ENCODE data around the gene SYNPO2L. TPM values are rescaled to one million over a fixed set of nuclear protein-coding genes. Genes with fewer than 3 reads are reported as not detected.

SYNPO2L gene
- polyA plus RNA-seq, 1 donor from 2014 or later, result not detected

- peaks cover 6% of the 10 kb centered on the region for H3K79me2 ChIP-seq (replicated peaks; ENCODE audit: insufficient read depth, low read length)
- H3K4me3 ChIP-seq (ENCODE audit: low read length), result no peak overlapping the region
- no peaks in the 10 kb centered on the region for H4K20me1 ChIP-seq (ENCODE audit: insufficient read depth)
- H3K9me3 ChIP-seq (ENCODE audit: low read length), result no peaks in the 10 kb centered on the region
- no peak overlapping the region for H3K4me2 ChIP-seq (ENCODE audit: low read length)
- H3K9ac ChIP-seq (ENCODE audit: low read length), result no peak overlapping the region
- H3K9me2 ChIP-seq (ENCODE audit: insufficient read depth, low read length), result no peaks in the 10 kb centered on the region
- H2AFZ ChIP-seq (ENCODE audit: low read depth, low read length), result no peak overlapping the region
- TF ChIP-seq EP300 (conservative IDR thresholded peaks at IDR 0.05; ENCODE audit: poor library complexity, severe bottlenecking) (no peak), SMC3 (conservative IDR thresholded peaks at IDR 0.05; ENCODE audit: poor library complexity) (no peak), RAD21 (conservative IDR thresholded peaks at IDR 0.05) (no peak), EZH2 (IDR thresholded peaks at IDR 0.05; ENCODE audit: borderline replicate concordance, insufficient read depth, low read length, poor library complexity, severe bottlenecking) (no peak), TAF1 (IDR thresholded peaks at IDR 0.05; ENCODE audit: low read depth) (no peak), POLR2AphosphoS5 (IDR thresholded peaks at IDR 0.05) (no peak), MXI1 (conservative IDR thresholded peaks at IDR 0.05; ENCODE audit: poor library complexity, severe bottlenecking) (no peak)
- TF ChIP-seq, protein P1, sequence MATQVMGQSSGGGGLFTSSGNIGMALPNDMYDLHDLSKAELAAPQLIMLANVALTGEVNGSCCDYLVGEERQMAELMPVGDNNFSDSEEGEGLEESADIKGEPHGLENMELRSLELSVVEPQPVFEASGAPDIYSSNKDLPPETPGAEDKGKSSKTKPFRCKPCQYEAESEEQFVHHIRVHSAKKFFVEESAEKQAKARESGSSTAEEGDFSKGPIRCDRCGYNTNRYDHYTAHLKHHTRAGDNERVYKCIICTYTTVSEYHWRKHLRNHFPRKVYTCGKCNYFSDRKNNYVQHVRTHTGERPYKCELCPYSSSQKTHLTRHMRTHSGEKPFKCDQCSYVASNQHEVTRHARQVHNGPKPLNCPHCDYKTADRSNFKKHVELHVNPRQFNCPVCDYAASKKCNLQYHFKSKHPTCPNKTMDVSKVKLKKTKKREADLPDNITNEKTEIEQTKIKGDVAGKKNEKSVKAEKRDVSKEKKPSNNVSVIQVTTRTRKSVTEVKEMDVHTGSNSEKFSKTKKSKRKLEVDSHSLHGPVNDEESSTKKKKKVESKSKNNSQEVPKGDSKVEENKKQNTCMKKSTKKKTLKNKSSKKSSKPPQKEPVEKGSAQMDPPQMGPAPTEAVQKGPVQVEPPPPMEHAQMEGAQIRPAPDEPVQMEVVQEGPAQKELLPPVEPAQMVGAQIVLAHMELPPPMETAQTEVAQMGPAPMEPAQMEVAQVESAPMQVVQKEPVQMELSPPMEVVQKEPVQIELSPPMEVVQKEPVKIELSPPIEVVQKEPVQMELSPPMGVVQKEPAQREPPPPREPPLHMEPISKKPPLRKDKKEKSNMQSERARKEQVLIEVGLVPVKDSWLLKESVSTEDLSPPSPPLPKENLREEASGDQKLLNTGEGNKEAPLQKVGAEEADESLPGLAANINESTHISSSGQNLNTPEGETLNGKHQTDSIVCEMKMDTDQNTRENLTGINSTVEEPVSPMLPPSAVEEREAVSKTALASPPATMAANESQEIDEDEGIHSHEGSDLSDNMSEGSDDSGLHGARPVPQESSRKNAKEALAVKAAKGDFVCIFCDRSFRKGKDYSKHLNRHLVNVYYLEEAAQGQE (IDR thresholded peaks at IDR 0.05; ENCODE audit: borderline replicate concordance), result no peak
- TF ChIP-seq, protein P2, sequence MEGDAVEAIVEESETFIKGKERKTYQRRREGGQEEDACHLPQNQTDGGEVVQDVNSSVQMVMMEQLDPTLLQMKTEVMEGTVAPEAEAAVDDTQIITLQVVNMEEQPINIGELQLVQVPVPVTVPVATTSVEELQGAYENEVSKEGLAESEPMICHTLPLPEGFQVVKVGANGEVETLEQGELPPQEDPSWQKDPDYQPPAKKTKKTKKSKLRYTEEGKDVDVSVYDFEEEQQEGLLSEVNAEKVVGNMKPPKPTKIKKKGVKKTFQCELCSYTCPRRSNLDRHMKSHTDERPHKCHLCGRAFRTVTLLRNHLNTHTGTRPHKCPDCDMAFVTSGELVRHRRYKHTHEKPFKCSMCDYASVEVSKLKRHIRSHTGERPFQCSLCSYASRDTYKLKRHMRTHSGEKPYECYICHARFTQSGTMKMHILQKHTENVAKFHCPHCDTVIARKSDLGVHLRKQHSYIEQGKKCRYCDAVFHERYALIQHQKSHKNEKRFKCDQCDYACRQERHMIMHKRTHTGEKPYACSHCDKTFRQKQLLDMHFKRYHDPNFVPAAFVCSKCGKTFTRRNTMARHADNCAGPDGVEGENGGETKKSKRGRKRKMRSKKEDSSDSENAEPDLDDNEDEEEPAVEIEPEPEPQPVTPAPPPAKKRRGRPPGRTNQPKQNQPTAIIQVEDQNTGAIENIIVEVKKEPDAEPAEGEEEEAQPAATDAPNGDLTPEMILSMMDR (IDR thresholded peaks at IDR 0.05; ENCODE audit: poor library complexity, severe bottlenecking), result no peak
- no peaks in the 10 kb centered on the region for H3K27me3 ChIP-seq (ENCODE audit: insufficient read depth, low read depth, low read length)
- H3F3A ChIP-seq (ENCODE audit: insufficient read depth, low read length, poor library complexity, severe bottlenecking), result no peaks in the 10 kb centered on the region
- H3K36me3 ChIP-seq (ENCODE audit: insufficient read depth, low read length), result no peaks in the 10 kb centered on the region
- H3K27ac ChIP-seq (ENCODE audit: low read length), result no peak overlapping the region
Observed at GRCh38 chr10:73629165-73629564, 26.7 kb downstream of the SYNPO2L start.

DNA sequence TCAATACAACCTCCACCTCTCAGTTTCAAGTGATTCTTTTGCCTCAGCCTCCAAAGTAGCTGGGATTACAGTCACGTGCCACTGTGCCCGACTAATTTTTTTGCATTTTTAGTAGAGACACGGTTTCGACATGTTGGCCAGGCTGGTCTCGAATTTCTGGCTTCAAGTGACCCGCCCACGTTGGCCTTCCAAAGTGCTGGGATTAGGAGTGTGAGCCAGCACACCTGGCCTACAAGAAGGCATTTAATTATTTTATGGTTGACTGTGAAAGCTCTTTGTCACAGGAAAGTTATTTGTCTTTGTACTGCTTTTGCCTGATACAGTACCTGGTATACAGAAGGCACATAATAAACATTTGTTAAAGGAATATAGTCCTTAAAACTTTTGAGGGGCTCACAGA is 27.4 kb downstream of the SYNPO2L start:
- no peaks in the 10 kb centered on the region for H4K20me1 ChIP-seq (ENCODE audit: insufficient read depth)
- no peak overlapping the region for H3K4me3 ChIP-seq (ENCODE audit: low read length)
- H3K9me3 ChIP-seq (ENCODE audit: low read length), result no peaks in the 10 kb centered on the region
- H3K27me3 ChIP-seq (ENCODE audit: insufficient read depth, low read depth, low read length), result no peaks in the 10 kb centered on the region
- no peaks in the 10 kb centered on the region for H3K9me2 ChIP-seq (ENCODE audit: insufficient read depth, low read length)
- no peak overlapping the region for H2AFZ ChIP-seq (ENCODE audit: low read depth, low read length)
- TF ChIP-seq, protein P1 (IDR thresholded peaks at IDR 0.05; ENCODE audit: borderline replicate concordance), result no peak
- TF ChIP-seq SMC3 (conservative IDR thresholded peaks at IDR 0.05; ENCODE audit: poor library complexity), result no peak
- TF ChIP-seq RAD21 (conservative IDR thresholded peaks at IDR 0.05), result no peak
- TF ChIP-seq MXI1 (conservative IDR thresholded peaks at IDR 0.05; ENCODE audit: poor library complexity, severe bottlenecking), result no peak
- TF ChIP-seq POLR2AphosphoS5 (IDR thresholded peaks at IDR 0.05), result no peak
- TF ChIP-seq EZH2 (IDR thresholded peaks at IDR 0.05; ENCODE audit: borderline replicate concordance, insufficient read depth, low read length, poor library complexity, severe bottlenecking), result no peak
- no peak for TF ChIP-seq EP300 (conservative IDR thresholded peaks at IDR 0.05; ENCODE audit: poor library complexity, severe bottlenecking)
- no peak for TF ChIP-seq TAF1 (IDR thresholded peaks at IDR 0.05; ENCODE audit: low read depth)
- TF ChIP-seq, protein P2 (IDR thresholded peaks at IDR 0.05; ENCODE audit: poor library complexity, severe bottlenecking), result no peak
- H3F3A ChIP-seq (ENCODE audit: insufficient read depth, low read length, poor library complexity, severe bottlenecking), result no peaks in the 10 kb centered on the region
- no peak overlapping the region for H3K9ac ChIP-seq (ENCODE audit: low read length)
- H3K27ac ChIP-seq (ENCODE audit: low read length), result no peak overlapping the region
- H3K4me2 ChIP-seq (ENCODE audit: low read length), result no peak overlapping the region
- peaks cover 11% of the 10 kb centered on the region for H3K79me2 ChIP-seq (replicated peaks; ENCODE audit: insufficient read depth, low read length)
- H3K36me3 ChIP-seq (ENCODE audit: insufficient read depth, low read length), result no peaks in the 10 kb centered on the region
